HG02571 (cell line): ENCODE results near the gene ALOXE3.
"Not testable (repeated sequence)": the region's sequence is repeated elsewhere in the genome, so short reads cannot be mapped to it uniquely, and the experiment has no call there.

ENCODE experiments used
- ATAC-seq: cut with Tn5 transposase; IDR thresholded peaks from one replicate; pipeline ENCODE4 v1.9.1; 2021; ENCODE audit warnings: mild to moderate bottlenecking, moderate library complexity; ENCODE audit not compliant: unreplicated experiment

The ALOXE3 gene

GRCh38 chr17:8122924-8123694 is 4.8 kb upstream of the ALOXE3 start:
- no peak for ATAC-seq

- no peak for ATAC-seq
Measured at GRCh38 chr17:8122422-8122923, 4.2 kb upstream of the ALOXE3 start.

DNA sequence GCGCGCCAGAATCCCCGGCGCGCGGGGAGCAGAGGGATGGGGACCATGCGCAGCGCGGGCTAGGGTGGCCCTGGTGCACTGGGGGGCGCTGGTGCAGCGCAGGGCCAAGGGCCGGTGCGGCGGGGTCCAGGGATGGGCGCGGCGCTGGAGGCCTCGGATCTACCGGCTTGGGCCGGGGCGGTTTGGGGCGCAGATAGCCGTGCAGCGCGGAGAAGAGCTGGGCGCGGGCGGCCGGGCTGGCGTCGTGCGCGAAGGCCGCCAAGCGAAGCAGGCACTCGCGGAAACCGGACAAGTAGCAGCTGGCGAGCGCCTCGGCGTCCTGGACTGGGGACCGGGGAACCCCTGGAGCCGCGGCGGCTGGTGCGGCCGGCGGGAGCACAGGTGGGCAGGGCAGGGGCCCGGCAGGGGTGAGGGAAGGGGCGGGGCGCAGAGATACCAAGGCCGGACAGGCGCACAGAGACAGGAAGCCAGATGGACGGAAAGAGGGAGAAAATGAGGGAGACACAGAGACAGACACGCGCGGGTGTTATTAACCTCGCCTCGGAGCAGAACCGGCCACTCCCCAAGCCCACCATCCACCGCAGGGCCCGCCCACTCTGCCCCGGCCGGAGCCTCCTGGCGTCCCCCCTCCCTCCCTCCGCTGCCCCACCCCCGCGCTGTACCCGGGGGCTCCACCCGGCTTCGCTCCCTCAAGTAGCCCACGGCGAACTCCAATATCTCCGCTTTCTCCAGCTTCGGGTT is 3.5 kb upstream of the ALOXE3 start:
- no peak for ATAC-seq

DNA sequence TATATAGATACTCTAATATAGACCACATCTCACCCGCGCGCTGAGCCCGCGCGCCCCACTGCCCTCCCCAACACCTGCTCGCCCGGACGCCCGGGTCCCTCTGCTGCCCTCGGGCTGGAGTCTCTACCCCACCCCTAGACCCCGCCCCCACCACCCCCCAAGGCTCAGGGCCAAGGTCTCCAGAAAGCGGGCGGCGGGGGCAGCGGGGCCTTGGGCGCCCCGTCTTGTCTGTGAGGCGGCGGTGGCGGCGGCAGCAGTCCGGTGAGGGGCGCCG is 3.0 kb upstream of the ALOXE3 start:
- no peak for ATAC-seq

DNA sequence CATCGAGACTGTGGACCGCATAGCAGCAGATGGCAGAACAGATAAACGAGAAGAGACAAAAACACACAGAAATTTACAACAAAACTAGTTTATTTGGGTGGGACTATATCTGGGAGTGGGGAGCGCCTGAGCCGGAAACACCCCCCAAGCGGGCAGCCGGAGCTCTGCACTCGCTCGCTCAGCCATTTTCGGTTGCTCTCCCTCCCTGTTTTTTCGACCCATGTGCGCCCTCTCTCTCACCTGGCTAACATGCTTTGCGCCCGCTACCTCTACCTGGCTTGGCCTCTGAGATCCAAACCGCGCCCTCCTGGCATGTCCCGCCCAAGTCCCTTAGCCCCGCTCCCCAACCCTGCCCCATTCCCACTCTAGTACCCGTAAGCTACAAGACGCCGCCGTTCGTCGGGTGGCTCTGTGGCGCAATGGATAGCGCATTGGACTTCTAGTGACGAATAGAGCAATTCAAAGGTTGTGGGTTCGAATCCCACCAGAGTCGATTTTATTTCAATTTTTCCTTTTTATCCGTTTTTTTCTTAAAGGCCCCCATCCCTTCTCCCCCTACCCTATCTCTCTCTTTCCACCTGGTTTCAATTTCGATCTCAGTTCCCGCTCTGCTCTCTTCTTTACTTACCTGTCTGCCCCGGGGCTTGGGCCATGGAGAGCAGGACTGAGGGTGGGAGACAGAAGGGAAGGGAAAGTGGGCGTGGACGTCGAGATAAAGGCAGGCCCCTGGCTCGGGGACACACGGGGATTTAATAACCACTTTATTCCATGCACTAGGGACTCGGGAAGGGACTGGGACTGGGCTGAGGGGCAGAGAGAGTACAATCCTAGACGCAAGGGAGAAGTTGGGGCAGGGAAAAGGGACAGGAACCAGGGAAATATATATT is 2.4 kb upstream of the ALOXE3 start:
- ATAC-seq, result no peak

- ATAC-seq, result peak; percentile 34
Measured at GRCh38 chr17:8119581-8120519, 1.5 kb upstream of the ALOXE3 start.

DNA sequence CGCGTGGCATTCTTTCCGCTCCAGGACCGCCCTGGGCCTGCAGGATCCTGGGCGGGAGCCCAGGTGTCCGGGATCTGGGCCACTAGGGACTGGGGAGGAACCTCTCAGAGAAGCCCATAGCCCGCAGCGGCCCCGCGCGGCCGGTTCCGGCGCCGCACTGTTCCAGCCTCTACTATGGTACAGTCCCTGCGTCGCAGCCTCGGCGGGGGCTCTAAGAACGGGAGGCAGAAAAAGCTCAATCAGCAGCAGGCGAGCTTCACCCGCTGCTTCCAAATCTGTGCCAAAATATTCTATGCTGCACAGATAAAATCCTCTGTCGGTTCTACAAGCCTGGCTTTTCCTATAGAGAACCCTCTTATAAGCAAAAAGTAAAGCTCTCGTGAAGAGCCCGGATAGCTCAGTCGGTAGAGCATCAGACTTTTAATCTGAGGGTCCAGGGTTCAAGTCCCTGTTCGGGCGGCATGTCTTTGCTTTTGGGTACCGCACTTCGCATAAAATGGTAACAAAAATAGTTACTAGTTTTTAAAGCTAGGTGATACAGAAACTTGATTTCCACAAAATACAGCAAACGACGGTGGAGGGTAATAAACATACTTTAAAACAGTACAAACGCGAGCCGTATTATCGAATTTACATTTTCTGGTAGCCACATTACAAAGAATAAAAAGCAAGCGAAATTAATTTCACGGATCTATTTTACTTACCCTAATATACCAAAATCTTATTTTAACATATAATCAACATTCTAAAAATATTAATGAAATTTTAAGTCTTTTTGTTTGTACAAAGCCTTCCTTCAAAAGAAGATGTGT is 661 bp upstream of the ALOXE3 start:
- ATAC-seq, result peak; percentile 31

- no peak for ATAC-seq
Measured at GRCh38 chr17:8117367-8117979, 841 bp downstream of the ALOXE3 start.

- ATAC-seq, result no peak
Measured at GRCh38 chr17:8116776-8117175, 1.5 kb downstream of the ALOXE3 start.

GRCh38 chr17:8110907-8111306 is 7.4 kb downstream of the ALOXE3 start:
- no peak for ATAC-seq

DNA sequence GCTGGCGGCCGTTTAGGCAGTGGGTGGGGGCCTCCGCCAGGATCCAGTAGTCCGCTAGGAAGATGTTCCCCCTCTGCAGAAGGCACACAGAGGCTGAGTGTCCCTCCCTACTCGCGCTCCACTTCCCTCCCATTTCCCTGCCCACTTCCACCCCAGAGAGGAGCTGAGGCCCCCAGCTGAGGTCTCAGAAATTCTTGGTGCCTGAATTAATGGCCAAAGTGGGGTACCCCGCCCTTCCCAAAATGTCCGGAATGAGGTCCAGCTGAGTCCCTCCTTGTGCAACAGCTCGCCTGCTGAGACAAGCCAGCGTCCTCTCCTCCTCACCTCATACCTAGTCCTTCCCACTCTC is 7.9 kb downstream of the ALOXE3 start:
- no peak for ATAC-seq

- ATAC-seq, result no peak
Measured at GRCh38 chr17:8109661-8110455, 8.5 kb downstream of the ALOXE3 start.

- ATAC-seq, result no peak
Measured at GRCh38 chr17:8108972-8109660, 9.2 kb downstream of the ALOXE3 start.

GRCh38 chr17:8106980-8107379 is 11.3 kb downstream of the ALOXE3 start:
- ATAC-seq, result not testable (repeated sequence)

GRCh38 chr17:8105957-8106398 is 12.3 kb downstream of the ALOXE3 start:
- no peak for ATAC-seq

GRCh38 chr17:8104911-8105310 is 13.4 kb downstream of the ALOXE3 start:
- no peak for ATAC-seq

GRCh38 chr17:8103549-8103948 is 14.8 kb downstream of the ALOXE3 start:
- ATAC-seq, result no peak

- ATAC-seq, result no peak
Measured at GRCh38 chr17:8101721-8102120, 16.6 kb downstream of the ALOXE3 start.
